Uterus (tissue), 2 donors: ENCODE data around the gene TRPV2.

Experiments used
- POLR2A ChIP-seq, 2 donors: fragments of 450-650 bp; IDR thresholded peaks; one replicate each; pipeline ENCODE4 v1.6.1; 2016; ENCODE audit warnings: antibody characterized with exemption in 2 of 2, mild to moderate bottlenecking in 1 of 2, moderate library complexity in 1 of 2
- TF ChIP-seq, protein P1 (sequence below), 4 experiments: fragments of 200-600 bp in 2 of 4; fragments of 450-650 bp in 2 of 4; sonication (generic) in 2 of 4; IDR thresholded peaks; one replicate each; pipeline ENCODE4 v1.5.1; 2016 to 2019; ENCODE audit warnings: antibody characterized with exemption in 4 of 4, mild to moderate bottlenecking in 2 of 4, moderate library complexity in 1 of 4

DNA sequence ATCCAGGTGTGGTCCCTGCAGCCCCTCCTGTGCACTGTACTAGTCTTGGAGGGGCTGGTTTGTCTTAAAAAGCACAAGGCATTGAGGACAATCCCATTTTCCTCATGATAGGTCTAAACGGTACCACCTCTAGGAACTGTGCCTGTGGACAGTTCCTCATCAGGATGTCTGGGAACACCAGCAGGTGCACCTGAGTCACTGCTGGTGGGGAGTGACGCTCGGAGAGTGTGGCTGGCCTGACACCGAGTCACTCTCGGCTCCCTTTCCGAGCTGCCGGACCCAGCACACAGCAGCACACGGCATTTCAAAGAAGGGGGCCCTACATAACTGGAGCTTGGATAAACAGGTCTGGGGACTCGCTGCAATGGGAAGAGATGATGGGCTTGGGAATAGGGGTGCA is 51.0 kb downstream of the TRPV2 start:
- TF ChIP-seq, protein P1, sequence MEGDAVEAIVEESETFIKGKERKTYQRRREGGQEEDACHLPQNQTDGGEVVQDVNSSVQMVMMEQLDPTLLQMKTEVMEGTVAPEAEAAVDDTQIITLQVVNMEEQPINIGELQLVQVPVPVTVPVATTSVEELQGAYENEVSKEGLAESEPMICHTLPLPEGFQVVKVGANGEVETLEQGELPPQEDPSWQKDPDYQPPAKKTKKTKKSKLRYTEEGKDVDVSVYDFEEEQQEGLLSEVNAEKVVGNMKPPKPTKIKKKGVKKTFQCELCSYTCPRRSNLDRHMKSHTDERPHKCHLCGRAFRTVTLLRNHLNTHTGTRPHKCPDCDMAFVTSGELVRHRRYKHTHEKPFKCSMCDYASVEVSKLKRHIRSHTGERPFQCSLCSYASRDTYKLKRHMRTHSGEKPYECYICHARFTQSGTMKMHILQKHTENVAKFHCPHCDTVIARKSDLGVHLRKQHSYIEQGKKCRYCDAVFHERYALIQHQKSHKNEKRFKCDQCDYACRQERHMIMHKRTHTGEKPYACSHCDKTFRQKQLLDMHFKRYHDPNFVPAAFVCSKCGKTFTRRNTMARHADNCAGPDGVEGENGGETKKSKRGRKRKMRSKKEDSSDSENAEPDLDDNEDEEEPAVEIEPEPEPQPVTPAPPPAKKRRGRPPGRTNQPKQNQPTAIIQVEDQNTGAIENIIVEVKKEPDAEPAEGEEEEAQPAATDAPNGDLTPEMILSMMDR (IDR thresholded peaks at IDR 0.05): no peak
- no peak for TF ChIP-seq POLR2A (IDR thresholded peaks at IDR 0.05)
